ENCODE results near the gene CRLF1. TPM values are rescaled to one million over a fixed set of nuclear protein-coding genes. Genes with fewer than 3 reads are reported as not detected.

Gene CRLF1
- total RNA-seq, 2 experiments from 2014 or later = 1.3 TPM; not detected in 1

- H3K9me3 ChIP-seq (ENCODE audit: low read length) = no peaks in the 10 kb centered on the region
- peaks cover 6% of the 10 kb centered on the region; the same call in 1 of the 2 replicates for H4K20me1 ChIP-seq (ENCODE audit: insufficient read depth, low read length)
- no peak overlapping the region for H3K4me3 ChIP-seq (ENCODE audit: low read depth, low read length, poor library complexity, severe bottlenecking)
- H3K4me1 ChIP-seq (ENCODE audit: insufficient read depth, low read length, poor library complexity, severe bottlenecking) = peaks cover 11% of the 10 kb centered on the region
- H3K79me2 ChIP-seq (ENCODE audit: insufficient read depth, low read depth, low read length) = peaks cover 16% of the 10 kb centered on the region
- no peak overlapping the region for H3K27ac ChIP-seq (ENCODE audit: low read depth, low read length, poor library complexity, severe bottlenecking)
- H3K9me2 ChIP-seq (ENCODE audit: insufficient read depth, low read length) = no peaks in the 10 kb centered on the region
- ChIA-PET CTCF (ENCODE audit: unreplicated experiment) (no interaction called here), POLR2A (no interaction called here)
- H3K36me3 ChIP-seq (ENCODE audit: insufficient read depth, low read length) = peaks cover 62% of the 10 kb centered on the region
- TF ChIP-seq CTCF (conservative IDR thresholded peaks at IDR 0.05; ENCODE audit: low read length) (no peak), EZH2phosphoT487 (IDR thresholded peaks at IDR 0.05; ENCODE audit: borderline replicate concordance, low read depth, low read length) (no peak)
- no peak overlapping the region for H2AFZ ChIP-seq (ENCODE audit: low read length)
- H3K4me2 ChIP-seq (ENCODE audit: low read length) = no peak overlapping the region
- no peak for DNase-seq (ENCODE audit: low spot score)
- BruUV-seq (replicated peaks) = no TSS peak
- intact Hi-C loops (cut with micrococcal nuclease; ENCODE audit: unreplicated experiment) = no loop called here
These were observed 29.2 kb downstream of the CRLF1 start for GRCh38 chr19:18577365-18577914.

- Histone ChIP-seq H3K9me2 (ENCODE audit: insufficient read depth, low read length) (no peaks in the 10 kb centered on the region), H4K20me1 (ENCODE audit: insufficient read depth, low read length) (peaks cover 9% of the 10 kb centered on the region; the same call in 1 of the 2 replicates), H3K4me2 (ENCODE audit: low read length) (no peak overlapping the region), H3K36me3 (ENCODE audit: insufficient read depth, low read length) (peaks cover 63% of the 10 kb centered on the region), H3K27ac (ENCODE audit: low read depth, low read length, poor library complexity, severe bottlenecking) (no peak overlapping the region), H3K9me3 (ENCODE audit: low read length) (no peaks in the 10 kb centered on the region), H3K4me1 (ENCODE audit: insufficient read depth, low read length, poor library complexity, severe bottlenecking) (peaks cover 11% of the 10 kb centered on the region), H3K79me2 (ENCODE audit: insufficient read depth, low read depth, low read length) (peaks cover 23% of the 10 kb centered on the region), H2AFZ (ENCODE audit: low read length) (no peak overlapping the region), H3K4me3 (ENCODE audit: low read depth, low read length, poor library complexity, severe bottlenecking) (no peak overlapping the region)
- no peak for DNase-seq (ENCODE audit: low spot score)
- TF ChIP-seq CTCF (conservative IDR thresholded peaks at IDR 0.05; ENCODE audit: low read length) = no peak
- intact Hi-C loops (cut with micrococcal nuclease; ENCODE audit: unreplicated experiment) = no loop called here
- ChIA-PET CTCF (ENCODE audit: unreplicated experiment) (no interaction called here), POLR2A (no interaction called here)
- BruUV-seq (replicated peaks) = no TSS peak
These were observed 30.2 kb downstream of the CRLF1 start for GRCh38 chr19:18576383-18576782.

GRCh38 chr19:18574691-18575291 lies 31.8 kb downstream of the CRLF1 start:
- no peak for TF ChIP-seq EZH2phosphoT487 (IDR thresholded peaks at IDR 0.05; ENCODE audit: borderline replicate concordance, low read depth, low read length)
- no peak for TF ChIP-seq CTCF (conservative IDR thresholded peaks at IDR 0.05; ENCODE audit: low read length)
- no TSS peak for BruUV-seq (replicated peaks)
- ChIA-PET CTCF (ENCODE audit: unreplicated experiment) (no interaction called here), POLR2A (no interaction called here)
- H3K79me2 ChIP-seq (ENCODE audit: insufficient read depth, low read depth, low read length) = peaks cover 23% of the 10 kb centered on the region
- no peaks in the 10 kb centered on the region for H3K9me2 ChIP-seq (ENCODE audit: insufficient read depth, low read length)
- H3K4me3 ChIP-seq (ENCODE audit: low read depth, low read length, poor library complexity, severe bottlenecking) = no peak overlapping the region
- H4K20me1 ChIP-seq (ENCODE audit: insufficient read depth, low read length) = peaks cover 9% of the 10 kb centered on the region; the same call in 1 of the 2 replicates
- peaks cover 68% of the 10 kb centered on the region for H3K36me3 ChIP-seq (ENCODE audit: insufficient read depth, low read length)
- intact Hi-C loops (cut with micrococcal nuclease; ENCODE audit: unreplicated experiment) = no loop called here
- H3K4me2 ChIP-seq (ENCODE audit: low read length) = no peak overlapping the region
- no peak overlapping the region for H2AFZ ChIP-seq (ENCODE audit: low read length)
- H3K27ac ChIP-seq (ENCODE audit: low read depth, low read length, poor library complexity, severe bottlenecking) = no peak overlapping the region
- peaks cover 19% of the 10 kb centered on the region for H3K4me1 ChIP-seq (ENCODE audit: insufficient read depth, low read length, poor library complexity, severe bottlenecking)
- H3K9me3 ChIP-seq (ENCODE audit: low read length) = no peaks in the 10 kb centered on the region
- DNase-seq (ENCODE audit: low spot score) = no peak
